Thyroid gland (tissue), 4 donors: ENCODE measurements around the gene ODAD4.

ENCODE experiments used
- POLR2A ChIP-seq, 2 donors: fragments of 450-650 bp; IDR thresholded peaks; one replicate each; pipeline ENCODE4 v1.6.1; 2017; ENCODE audit warnings: antibody characterized with exemption in 2 of 2, mild to moderate bottlenecking in 2 of 2, moderate library complexity in 1 of 2
- TF ChIP-seq, protein P1 (sequence below), 6 experiments: fragments of 200-600 bp in 3 of 6; fragments of 450-650 bp in 3 of 6; sonication (generic) in 3 of 6; IDR thresholded peaks; one replicate each; pipeline ENCODE4 v1.5.1; 2016 to 2019; ENCODE audit warnings: antibody characterized with exemption in 6 of 6, mild to moderate bottlenecking in 2 of 6, inconsistent platforms in 1 of 6, moderate library complexity in 1 of 6

DNA sequence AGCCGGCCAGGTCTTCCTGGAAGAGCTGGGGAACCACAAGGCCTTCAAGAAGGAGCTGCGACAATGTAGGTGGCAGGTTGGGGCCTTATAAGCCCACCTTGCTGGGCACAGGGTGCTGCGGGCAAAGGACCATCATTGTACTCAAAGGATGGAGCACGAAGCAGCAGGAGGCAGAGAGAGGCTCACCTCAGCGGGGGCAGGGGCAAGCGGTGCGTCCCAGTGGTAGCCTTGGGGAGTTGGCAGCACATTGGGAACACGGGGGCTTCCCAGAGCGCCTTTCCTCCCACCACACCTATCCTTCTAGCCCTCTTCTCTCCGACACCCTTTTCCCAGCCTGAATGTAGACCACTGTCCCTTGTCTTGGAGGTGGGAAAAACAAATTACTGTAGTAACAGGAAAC, 38.3 kb downstream of the ODAD4 start:
- TF ChIP-seq, protein P1, sequence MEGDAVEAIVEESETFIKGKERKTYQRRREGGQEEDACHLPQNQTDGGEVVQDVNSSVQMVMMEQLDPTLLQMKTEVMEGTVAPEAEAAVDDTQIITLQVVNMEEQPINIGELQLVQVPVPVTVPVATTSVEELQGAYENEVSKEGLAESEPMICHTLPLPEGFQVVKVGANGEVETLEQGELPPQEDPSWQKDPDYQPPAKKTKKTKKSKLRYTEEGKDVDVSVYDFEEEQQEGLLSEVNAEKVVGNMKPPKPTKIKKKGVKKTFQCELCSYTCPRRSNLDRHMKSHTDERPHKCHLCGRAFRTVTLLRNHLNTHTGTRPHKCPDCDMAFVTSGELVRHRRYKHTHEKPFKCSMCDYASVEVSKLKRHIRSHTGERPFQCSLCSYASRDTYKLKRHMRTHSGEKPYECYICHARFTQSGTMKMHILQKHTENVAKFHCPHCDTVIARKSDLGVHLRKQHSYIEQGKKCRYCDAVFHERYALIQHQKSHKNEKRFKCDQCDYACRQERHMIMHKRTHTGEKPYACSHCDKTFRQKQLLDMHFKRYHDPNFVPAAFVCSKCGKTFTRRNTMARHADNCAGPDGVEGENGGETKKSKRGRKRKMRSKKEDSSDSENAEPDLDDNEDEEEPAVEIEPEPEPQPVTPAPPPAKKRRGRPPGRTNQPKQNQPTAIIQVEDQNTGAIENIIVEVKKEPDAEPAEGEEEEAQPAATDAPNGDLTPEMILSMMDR (IDR thresholded peaks at IDR 0.05): no peak
- TF ChIP-seq POLR2A (IDR thresholded peaks at IDR 0.05): no peak
